HG03442 (cell line): ENCODE results near the gene HOXB7.

ENCODE experiments used
- ATAC-seq: cut with Tn5 transposase; IDR thresholded peaks from one replicate; pipeline ENCODE4 v1.9.1; 2021; ENCODE audit warnings: mild to moderate bottlenecking, moderate library complexity; ENCODE audit not compliant: unreplicated experiment

Gene HOXB7

DNA sequence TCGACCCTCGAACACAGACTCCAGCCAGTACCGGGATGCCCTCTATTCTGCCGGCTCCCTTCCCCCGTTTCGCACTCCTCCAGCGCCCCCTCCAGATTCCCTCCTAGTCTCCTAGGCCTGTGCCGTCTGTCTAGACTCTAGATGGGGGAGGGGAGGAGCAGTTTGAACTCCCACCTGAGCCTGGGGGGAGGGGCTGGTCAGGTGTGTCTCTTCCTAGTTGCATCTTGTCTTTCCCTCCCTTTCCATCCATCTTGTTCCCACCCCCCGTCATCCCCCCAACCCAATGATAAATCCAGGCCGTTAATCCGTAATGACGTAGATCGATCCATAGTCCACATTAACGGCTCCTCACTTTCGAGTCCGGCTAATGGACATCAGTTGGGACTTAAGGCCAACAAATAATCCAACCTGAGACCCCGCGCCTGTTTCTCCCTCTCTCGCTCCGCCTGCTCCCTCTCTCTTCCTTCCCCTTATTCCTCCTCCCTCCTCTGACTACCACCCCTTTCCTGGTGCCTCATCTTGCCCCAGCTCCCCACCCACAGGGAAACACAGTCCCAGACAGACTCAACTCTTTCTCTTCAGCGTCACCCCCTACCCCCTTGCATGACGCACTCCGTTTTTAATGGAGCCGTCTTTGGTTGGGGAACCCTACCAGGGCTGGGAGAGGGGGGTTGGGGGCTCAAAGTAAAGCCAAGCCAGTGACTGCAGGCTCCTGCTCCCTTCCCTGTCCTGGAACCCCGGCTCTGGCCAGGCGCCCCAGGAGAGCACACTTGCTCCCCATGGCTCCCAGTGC, 13.9 kb downstream of the HOXB7 start:
- ATAC-seq = no peak

DNA sequence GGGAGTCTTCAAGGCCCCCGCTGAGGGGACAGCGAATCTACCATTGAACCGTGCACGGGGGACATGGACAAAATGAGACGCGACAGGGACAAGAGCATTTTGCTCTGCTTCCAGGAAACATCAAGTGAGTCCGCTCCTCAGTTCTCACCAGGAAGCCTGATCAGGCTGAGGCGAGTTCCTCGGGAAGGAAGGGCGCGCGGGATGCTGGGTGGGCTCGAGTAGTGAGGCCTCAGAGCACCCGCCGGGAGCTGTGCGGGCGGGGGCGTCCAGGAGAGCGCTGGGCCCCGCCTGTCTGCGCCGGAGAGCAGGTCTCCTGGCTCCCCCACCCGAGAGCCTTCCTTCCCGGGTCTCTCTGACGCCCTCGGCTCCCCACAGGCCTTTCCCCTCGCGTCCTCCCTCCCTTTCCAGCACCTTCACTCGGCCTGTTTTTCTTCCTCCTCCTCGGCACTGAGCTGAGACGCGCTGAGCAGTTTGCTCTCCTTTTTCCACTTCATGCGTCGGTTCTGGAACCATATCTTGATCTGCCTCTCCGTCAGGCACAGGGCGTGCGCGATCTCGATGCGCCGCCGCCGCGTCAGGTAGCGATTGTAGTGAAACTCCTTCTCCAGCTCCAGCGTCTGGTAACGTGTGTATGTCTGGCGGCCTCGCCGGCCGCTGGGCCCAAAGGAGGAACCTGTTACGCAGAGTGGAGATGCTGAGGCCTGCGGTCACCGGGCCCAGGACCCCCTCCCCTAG, 14.7 kb downstream of the HOXB7 start:
- ATAC-seq = no peak

DNA sequence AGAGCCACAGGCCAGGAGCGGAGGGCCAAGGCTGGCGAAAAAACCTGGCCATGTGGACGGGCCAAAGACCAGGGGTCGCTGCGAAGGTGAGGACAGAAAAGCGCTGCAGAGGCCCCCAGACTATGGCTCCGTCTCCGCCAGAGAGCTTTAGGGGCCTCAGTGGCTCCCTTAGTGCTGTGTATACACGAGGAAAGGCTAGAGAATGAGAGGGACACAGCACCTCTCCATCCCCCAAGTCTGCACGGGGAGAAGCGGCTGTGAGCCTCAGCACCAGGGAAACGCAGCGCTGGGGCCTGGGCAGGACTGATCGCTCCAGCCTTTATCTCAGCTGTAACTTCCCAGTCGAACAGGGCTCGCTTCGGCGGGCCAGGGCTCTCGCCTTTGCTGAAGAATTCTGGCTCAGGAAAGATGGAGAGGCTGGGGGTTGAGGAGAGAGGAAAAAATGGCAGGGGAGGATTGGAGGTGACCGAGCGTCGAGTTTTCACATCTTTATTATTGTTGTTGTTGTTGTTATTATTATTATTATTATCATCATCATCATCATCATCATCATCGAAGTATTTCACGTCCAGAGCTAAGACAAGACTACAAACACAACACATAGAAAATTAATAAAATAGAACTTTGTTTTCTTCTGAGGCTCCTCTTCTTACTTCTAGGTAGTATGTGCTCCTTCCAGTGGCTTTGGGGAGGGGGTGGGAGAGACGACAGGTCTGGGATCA, 15.4 kb downstream of the HOXB7 start:
- no peak for ATAC-seq

DNA sequence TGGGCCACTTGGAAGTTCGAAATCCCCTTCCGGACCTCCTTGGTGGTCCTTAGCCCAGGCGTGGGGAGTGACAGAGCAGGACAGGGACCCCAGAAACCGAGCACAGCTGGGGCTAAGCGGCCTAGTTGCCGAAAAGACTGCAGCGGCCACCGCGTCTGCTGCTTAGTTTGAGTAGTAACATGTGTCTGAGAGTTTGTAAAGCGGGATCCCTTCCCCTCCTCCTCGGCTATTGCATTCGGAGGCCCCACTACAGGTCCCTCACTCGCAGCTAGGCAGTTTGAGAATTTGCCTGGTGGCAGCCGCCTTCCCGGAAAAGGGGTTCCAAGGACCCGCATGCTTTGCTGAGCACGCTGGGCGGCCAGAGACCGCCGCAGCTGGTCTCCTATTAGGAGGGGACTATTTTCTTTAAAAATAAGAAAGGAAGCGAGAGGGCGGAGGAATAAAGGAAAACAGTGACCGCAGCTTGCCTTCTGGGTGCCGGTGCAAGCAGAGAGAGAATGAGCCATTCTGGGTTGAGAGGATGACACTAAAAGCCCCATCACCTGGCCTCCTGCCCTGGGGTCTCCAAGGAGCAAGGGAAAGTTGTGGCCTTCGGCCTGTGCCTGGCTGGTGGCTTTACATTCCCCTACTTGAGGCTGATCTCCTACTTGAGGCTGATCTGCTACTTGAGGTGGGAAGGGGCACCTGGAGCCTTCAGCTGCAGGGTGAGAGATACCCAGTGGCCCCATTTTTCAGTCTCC, 16.1 kb downstream of the HOXB7 start:
- ATAC-seq = no peak

- ATAC-seq = no peak
Measured at GRCh38 chr17:48593840-48594537, 16.8 kb downstream of the HOXB7 start.

GRCh38 chr17:48593126-48593829, 17.5 kb downstream of the HOXB7 start, which contains the start of gene HOXB5:
Gene HOXB5 (minus strand): TSS chr17:48593779. CDS start chr17:48593682, 97 bp downstream.
- no peak for ATAC-seq

GRCh38 chr17:48592577-48592976, 18.2 kb downstream of the HOXB7 start:
- ATAC-seq = no peak

DNA sequence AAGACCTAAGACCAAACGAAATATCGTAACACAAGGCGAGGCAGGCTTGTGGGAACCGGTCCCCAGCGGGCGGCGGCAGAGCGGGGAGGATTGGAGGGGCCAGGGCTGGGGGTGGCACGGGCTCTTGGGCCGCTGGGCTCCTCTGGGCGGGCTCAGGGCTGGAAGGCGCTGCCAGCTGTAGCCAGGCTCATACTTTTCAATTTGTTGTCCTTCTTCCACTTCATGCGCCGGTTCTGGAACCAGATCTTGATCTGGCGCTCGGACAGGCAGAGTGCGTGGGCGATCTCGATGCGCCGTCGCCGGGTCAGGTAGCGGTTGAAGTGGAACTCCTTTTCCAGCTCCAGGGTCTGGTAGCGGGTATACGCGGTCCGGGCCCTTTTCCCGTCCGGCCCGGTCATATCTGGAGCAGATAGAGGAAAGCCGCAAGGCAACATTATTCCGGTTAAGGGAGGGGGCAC, 18.7 kb downstream of the HOXB7 start:
- ATAC-seq = no peak

DNA sequence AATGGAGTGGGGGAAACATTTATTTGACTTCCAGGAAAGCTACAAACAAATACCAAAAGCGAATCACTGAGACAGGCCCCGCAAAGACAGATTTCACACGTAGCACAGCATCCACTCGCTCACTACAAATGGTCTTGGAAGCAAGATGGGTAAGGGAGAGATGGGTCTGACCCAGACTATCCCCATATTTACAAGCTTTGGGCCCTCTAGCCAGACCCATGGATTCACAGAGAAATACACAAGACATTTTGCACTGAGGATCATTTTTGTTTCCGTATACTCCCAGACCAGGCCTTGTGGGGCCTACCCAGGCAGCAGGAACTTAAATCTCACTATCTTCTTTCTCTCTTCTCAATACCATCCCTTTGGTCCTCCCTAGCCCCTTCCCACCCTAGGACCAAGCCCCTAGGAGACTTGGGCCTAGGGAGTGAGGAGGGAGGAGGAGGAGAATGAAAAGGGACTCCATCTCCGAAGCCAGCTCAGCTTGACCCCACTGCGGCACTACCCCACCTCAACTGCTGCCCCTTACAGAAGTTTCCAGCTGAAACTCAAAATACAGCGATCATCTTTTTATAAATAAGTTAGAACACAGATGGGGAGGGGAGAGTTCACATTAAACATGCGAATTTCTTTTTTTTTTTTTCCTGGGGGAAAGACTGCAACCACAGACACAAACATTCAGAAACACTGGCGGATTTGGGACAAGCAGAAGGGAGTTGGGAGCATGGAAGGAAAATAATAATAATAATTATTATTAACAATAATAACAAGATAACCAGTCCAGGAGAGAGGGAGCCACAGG, 19.4 kb downstream of the HOXB7 start:
- no peak for ATAC-seq

DNA sequence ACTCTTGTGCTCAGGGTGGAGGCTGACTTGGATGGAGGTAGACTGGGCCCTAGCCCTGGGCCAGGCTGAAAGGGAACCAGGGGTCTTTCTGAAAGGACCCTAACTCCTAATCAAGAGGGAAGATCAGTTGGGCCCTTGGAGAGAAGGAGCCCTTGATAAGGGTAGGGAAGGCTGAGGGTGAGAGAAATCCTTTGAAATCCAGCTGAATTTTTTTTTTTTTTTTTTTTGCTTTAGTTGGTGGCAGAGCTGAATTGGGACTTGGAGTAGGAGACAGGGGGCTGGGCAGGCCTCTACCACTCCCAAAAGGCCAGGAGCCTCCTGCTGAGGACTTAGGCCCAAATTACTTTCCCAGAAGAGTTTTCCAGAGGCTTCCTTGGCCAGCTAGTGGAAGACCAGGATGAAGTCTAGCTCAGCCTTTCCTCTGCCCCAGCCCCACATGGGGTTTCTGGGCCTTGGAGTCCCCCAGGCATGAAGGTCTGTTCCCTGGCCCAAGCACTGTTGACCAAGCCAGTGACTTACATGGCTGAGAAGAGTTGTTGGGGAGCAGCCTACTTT, 20.1 kb downstream of the HOXB7 start:
- no peak for ATAC-seq

DNA sequence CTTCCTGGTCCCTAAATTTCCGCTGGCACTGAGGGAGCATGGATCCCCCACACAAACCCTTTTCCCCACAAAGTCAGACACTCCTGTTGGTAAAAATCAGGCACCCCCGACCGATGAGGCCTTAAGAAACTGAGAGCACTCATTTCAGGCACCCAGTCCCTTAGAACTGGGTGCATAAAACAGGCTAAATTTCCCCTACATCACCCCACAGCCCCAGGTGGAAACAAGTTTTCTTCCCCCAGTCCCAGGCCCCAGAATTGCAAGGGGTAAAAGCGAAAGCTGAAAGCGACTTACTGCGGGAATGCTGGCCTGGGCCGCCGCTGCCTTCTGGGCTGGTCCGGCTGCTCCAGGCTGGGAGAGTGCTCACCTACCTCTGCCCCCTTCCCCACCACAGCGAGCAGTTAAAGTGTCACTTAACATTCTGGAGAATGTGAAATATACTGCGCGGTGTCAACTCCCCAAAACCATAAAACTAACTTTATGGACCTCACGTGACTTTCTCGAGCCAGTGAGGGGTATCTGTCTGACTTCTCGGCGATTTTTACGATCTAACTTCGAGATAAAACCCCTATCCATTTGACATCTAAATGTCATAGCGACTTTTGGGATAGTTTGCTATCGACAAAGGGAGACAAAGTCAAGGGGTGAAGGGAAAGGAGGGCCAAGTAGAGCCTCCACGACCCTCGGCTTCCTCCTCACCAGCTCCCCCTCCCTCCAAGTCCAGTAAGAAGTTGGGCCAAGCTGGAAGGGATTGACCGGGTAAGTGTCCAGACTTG, 20.8 kb downstream of the HOXB7 start, which contains the start of gene HOXB3:
TSS of gene HOXB3 (minus strand) at position 411 of the 776 bp plus-strand sequence. CDS start 37,767 bp downstream, outside the sequence.
- no peak for ATAC-seq

DNA sequence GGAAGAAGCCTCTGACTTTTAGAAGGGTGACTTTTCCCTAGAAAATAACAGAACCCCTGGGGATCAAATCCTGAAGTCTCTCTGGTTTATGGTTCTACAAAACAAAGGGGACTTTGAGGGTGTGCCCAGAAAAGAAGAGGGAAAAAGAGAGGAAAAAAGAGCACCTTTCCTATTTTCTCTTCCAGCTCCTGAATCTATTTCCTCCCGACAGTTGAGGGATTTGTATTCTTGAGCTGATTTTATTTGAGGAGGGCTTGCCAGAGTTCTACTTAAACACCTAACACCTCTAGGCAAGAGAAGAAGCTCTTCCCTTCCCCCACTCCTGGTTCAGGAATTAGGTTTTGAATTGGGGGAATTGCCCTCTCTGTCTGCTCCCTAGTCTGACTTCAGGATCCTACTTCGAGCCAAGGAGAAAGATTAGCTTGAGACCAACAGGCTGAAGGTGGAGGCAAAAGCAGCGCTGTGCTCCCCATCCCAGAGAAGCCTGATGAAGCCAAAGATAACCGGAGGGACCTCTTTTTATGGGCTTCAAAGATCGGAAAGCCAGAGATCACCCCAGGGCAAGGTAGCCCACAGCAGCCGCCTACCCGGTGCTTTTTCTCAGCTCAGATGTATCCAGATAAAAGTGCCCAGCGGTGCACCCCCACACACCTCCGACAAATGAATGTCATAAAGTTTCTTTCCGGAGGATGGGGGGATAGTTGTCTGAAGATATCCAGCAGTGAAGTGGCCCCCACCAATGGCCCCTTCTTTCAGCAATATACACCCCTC, 21.6 kb downstream of the HOXB7 start:
- ATAC-seq = no peak

- no peak for ATAC-seq
Measured at GRCh38 chr17:48588528-48588927, 22.3 kb downstream of the HOXB7 start.

GRCh38 chr17:48588074-48588415, 22.8 kb downstream of the HOXB7 start:
- no peak for ATAC-seq

GRCh38 chr17:48587276-48588073, 23.3 kb downstream of the HOXB7 start:
- ATAC-seq = no peak
